Esophagus squamous epithelium (tissue), 4 donors: ENCODE results near the gene CCL20.

ENCODE experiments used
- CTCF ChIP-seq, 6 experiments: fragments of 450-650 bp in 4 of 6; fragments of 200-600 bp in 2 of 6; sonication (generic) in 2 of 6; IDR thresholded peaks; one replicate each; pipeline ENCODE4 v1.5.1; 2016 to 2019; ENCODE audit warnings: antibody characterized with exemption in 6 of 6, mild to moderate bottlenecking in 4 of 6, moderate library complexity in 4 of 6
- POLR2A ChIP-seq, 4 donors: fragments of 450-650 bp; IDR thresholded peaks; one replicate each; pipeline ENCODE4 v1.6.1; 2017; ENCODE audit warnings: antibody characterized with exemption in 4 of 4, mild to moderate bottlenecking in 4 of 4, moderate library complexity in 3 of 4

DNA sequence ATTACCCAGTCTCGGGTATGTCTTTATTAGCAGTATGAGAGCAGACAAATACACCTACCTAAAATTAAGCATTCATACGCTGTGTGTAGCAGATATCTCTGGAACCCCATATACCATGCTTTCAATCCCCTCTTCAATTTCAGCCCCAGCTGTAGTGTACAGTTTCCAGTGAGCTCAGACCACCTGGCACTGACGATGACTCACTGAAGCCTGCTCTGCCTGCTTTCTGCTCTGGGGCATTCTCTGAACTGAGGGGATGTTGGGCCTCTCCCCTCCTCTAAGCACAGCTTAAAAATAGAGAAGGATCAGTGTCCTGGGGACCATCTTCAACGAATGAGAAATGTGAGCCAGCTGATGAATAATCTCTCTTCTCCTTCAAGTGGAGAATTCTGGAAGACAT is 8.7 kb upstream of the CCL20 start:
- TF ChIP-seq POLR2A (IDR thresholded peaks at IDR 0.05) (no peak), CTCF (IDR thresholded peaks at IDR 0.05) (no peak)
